Activated naive CD4-positive, alpha-beta T cell treated with anti-CD3 and anti-CD28 coated beads, Interleukin-2, amount 50 U/mL, for 16 hours (primary cell): ENCODE data around the gene SIK3.

Experiments
- DNase-seq: peaks from one replicate; pipeline ENCODE4 v3.0.0-alpha.2; 2020

SIK3 gene

DNA sequence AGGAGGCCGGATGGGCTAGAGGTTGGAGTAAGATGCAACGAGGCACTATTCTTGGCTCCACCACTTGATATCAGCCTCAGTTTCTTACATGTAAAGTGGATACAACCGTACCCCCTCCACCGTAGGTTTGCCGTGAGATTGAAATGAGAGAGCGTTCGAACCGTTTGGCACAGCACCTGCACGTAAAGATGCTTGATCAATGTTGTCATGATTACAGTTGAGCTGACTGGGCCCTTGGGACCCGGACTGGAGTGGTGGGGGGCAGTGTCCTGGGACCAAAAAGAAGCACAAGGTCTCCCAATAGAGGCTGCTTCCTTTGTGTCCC is 264.8 kb downstream of the SIK3 start:
- DNase-seq = no peak

DNA sequence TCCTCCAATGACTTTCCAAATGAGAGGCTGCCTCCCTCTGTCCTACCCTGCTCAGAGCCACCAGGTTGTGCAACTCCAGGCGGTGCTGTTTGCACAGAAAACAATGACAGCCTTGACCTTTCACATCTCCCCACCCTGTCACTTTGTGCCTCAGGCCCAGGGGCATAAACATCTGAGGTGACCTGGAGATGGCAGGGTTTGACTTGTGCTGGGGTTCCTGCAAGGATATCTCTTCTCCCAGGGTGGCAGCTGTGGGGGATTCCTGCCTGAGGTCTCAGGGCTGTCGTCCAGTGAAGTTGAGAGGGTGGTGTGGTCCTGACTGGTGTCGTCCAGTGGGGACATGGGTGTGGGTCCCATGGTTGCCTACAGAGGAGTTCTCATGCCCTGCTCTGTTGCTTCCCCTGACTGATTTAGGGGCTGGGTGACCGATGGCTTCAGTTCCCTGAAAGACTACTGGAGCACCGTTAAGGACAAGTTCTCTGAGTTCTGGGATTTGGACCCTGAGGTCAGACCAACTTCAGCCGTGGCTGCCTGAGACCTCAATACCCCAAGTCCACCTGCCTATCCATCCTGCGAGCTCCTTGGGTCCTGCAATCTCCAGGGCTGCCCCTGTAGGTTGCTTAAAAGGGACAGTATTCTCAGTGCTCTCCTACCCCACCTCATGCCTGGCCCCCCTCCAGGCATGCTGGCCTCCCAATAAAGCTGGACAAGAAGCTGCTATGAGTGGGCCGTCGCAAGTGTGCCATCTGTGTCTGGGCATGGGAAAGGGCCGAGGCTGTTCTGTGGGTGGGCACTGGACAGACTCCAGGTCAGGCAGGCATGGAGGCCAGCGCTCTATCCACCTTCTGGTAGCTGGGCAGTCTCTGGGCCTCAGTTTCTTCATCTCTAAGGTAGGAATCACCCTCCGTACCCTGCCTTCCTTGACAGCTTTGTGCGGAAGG is 265.6 kb downstream of the SIK3 start:
- DNase-seq = no peak

DNA sequence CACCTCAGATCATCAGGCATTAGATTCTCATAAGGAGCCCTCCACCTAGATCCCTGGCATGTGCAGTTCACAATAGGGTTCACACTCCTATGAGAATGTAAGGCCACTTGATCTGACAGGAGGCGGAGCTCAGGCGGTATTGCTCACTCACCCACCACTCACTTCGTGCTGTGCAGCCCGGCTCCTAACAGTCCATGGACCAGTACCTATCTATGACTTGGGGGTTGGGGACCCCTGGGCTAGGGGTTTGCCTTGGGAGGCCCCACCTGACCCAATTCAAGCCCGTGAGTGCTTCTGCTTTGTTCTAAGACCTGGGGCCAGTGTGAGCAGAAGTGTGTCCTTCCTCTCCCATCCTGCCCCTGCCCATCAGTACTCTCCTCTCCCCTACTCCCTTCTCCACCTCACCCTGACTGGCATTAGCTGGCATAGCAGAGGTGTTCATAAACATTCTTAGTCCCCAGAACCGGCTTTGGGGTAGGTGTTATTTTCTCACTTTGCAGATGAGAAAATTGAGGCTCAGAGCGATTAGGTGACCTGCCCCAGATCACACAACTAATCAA is 266.4 kb downstream of the SIK3 start:
- DNase-seq = no peak

DNA sequence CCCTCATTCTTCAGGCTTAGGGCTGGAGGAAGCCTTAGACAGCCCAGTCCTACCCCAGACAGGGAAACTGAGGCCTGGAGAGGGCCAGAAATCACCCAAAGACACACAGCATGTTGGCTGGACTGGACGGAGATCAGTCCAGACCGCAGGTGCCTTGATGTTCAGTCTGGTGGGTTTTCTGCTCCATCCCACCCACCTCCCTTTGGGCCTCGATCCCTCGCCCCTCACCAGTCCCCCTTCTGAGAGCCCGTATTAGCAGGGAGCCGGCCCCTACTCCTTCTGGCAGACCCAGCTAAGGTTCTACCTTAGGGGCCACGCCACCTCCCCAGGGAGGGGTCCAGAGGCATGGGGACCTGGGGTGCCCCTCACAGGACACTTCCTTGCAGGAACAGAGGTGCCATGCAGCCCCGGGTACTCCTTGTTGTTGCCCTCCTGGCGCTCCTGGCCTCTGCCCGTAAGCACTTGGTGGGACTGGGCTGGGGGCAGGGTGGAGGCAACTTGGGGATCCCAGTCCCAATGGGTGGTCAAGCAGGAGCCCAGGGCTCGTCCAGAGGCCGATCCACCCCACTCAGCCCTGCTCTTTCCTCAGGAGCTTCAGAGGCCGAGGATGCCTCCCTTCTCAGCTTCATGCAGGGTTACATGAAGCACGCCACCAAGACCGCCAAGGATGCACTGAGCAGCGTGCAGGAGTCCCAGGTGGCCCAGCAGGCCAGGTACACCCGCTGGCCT is 267.9 kb downstream of the SIK3 start:
- DNase-seq = no peak

DNA sequence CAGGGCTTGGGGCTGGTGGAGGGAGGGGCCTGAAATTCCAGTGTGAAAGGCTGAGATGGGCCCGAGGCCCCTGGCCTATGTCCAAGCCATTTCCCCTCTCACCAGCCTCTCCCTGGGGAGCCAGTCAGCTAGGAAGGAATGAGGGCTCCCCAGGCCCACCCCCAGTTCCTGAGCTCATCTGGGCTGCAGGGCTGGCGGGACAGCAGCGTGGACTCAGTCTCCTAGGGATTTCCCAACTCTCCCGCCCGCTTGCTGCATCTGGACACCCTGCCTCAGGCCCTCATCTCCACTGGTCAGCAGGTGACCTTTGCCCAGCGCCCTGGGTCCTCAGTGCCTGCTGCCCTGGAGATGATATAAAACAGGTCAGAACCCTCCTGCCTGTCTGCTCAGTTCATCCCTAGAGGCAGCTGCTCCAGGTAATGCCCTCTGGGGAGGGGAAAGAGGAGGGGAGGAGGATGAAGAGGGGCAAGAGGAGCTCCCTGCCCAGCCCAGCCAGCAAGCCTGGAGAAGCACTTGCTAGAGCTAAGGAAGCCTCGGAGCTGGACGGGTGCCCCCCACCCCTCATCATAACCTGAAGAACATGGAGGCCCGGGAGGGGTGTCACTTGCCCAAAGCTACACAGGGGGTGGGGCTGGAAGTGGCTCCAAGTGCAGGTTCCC is 268.6 kb downstream of the SIK3 start, which contains the start of gene APOC3:
TSS of gene APOC3 (plus strand) at position 383 of the 659 bp plus-strand sequence. CDS start 676 bp downstream, outside the sequence.
- no peak for DNase-seq

DNA sequence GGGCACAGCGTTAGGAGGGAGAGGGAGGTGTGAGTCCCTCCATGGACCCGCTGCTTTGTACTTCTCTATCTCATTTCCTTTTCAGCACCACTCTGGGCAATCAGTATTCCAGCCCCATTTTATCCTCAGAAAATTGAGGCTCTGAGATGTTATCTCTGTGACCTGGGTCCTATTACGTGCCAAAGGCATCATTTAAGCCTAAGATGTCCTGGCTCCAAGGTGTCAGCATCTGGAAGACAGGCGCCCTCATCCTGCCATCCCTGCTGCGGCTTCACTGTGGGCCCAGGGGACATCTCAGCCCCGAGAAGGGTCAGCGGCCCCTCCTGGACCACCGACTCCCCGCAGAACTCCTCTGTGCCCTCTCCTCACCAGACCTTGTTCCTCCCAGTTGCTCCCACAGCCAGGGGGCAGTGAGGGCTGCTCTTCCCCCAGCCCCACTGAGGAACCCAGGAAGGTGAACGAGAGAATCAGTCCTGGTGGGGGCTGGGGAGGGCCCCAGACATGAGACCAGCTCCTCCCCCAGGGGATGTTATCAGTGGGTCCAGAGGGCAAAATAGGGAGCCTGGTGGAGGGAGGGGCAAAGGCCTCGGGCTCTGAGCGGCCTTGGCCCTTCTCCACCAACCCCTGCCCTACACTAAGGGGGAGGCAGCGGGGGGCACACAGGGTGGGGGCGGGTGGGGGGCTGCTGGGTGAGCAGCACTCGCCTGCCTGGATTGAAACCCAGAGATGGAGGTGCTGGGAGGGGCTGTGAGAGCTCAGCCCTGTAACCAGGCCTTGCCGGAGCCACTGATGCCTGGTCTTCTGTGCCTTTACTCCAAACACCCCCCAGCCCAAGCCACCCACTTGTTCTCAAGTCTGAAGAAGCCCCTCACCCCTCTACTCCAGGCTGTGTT is 269.4 kb downstream of the SIK3 start:
- DNase-seq = no peak

DNA sequence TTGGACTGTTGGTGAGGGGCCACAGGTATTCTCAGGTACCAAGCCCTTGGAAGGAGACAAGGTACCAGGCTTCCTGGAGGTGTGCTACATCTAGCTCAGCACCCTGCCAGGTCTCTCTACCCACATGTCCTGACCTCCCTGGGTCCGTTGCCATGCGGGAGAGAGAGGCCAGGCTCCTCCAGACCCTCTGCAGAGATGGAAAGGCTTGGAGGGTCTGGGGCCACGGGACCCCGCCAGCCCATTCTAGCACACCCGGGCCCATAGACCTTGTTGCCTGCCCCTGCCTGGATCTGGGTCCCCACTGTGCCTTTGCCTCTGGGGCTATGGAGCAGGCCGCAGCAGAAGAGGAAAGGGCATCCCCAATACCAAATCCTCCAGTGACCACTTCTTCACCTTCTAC is 270.8 kb downstream of the SIK3 start:
- DNase-seq = no peak

DNA sequence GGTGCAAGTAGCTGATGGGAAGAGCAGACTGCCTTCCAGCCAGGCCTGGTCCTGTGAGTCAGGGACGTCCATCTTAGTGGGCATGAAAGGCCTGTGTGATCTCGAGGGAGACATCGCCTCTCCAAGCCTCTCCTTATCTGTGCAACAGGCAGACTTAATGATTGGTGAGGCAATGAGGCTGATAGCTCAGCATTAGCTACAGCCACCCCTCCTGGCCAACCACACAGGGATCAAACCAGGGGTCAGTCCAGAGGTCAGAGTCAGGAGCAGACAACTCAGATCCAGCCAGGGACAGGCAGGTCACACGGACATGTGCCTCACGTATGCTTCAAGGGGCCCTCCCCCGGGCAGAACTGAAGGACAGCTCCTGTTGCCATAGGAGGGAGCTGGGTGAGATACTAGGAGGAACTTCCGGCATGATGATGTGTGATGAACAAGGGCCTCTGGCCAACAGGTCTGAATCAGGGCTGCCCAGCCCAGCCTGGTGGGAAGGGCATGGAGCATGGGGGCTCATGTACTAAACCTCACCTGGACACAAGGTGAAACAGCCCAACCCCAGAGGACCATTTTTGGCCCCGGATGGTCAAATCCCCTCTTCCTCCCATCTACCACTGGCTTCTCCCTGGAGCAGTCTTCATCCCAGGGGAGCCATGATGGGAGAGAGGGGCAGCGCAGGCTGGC is 271.3 kb downstream of the SIK3 start:
- no peak for DNase-seq

DNA sequence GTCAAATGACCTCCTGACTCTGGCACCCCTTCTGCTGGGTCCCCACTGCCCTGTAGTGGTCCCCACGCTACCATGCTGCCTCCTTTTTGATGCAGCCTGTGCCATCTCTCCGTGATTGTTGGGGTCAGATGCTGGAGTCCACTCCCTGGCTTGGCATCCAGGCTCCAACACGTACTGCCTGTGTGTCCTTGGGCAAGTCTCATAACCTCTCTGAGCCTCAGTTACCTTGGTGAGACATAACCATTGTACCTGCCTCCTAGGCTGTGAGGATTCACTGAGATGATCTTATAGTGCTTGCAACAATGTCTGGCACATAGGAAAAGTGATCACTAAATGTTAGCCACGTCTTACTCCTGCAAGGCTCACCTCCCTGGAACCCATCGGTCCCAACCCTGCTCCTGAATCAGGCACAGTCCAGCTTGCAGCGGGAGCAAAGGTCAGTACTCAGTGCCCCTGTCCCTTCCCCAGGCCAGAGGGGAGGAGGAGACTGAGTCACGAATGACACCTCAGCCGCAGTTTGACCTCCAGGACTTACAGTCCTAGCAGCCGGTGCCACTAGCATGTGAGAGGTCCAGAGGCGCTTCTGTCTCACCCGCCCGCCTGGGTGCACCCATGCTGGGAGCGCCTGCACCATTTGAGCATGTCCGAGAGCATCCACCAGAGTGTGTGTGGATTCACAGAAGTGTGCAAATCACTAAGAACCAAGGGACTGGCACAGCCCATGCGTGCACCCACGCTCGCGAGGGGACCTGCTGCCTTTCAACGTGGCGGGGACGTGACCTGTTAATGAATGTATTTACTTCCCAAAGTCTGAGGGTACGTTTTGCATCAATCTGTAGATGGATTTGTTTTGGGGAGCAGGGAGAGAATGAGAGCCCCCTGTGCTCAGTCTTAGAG is 272.1 kb downstream of the SIK3 start:
- DNase-seq = no peak

DNA sequence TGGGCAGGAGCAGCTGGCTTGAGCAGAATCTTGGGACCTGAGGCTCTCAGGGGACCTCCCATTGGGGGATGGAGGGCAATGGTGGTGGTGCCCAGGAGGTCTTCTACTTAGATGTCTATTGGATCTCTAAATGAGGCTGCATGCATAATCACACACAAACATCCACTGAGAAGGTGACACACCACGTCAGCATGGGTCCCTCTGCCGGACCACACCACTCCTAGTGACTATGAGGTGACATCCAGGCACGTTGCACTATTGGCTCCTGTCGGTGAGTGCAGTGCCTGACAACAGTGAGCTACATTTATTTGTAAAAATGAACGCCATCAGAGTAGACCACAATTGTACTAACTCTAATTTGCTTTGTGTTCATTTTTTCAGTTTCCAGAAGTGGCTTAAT is 272.8 kb downstream of the SIK3 start:
- DNase-seq = no peak

DNA sequence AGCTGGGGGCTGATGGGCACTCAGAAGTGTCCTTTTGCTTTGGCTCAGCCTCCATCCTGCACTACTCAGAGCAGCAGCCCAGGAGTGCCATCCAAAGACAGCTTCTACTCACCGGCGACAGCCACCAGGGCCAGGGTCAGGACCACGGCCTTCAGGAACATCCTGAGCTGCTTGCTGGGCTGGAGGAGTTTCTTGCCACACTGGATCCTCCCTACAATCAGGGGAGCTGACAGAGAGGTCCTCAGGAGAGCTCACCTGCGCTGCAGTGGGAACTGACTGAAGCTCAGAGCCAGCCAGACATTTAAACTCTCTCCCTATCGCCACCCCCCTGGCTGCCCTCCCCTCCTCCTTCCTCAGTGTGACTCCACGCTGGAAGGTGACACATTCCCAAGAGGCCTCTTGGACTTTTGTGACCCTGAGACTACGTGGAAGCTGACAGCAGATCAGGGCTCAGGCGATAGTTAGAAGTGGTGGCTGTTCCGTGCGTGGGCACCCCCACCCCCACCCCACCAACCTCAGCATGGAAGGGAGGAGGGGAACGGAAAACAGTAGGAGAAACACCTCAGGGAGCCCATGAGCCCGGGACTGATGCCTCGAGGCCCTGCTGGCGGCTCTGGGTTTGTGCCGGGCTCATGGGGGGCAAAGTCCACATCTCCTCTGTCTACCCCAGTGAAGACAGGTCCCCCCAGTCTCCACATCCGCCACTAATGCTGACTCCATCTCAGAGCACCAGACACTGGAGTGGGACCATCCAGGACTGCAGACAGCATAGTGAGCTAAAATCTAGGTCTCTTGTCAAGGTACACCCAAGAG is 275.0 kb downstream of the SIK3 start, which contains the start of gene APOA4:
TSS of gene APOA4 (minus strand) at position 274 of the 813 bp plus-strand sequence. CDS start at position 161, 113 bp downstream.
- no peak for DNase-seq

DNA sequence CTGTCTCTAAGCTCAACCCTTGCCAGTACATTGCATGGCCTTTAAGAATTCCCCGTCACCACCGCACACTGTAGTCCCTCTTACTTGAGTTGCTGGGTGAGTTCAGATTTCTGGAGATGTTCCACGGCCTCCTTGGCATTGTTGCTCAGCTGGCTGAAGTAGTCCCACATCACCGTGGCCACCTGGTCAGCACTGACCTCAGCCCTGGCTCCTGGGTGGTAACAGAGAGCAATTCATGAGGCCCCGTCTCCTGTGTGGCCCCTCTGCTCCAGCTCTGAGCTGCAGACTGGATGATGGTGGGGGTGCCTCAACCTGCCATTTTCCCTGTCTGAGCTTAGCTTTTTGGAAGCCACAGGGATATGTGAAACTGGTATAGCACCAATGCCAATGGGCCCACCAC is 275.7 kb downstream of the SIK3 start:
- no peak for DNase-seq

DNA sequence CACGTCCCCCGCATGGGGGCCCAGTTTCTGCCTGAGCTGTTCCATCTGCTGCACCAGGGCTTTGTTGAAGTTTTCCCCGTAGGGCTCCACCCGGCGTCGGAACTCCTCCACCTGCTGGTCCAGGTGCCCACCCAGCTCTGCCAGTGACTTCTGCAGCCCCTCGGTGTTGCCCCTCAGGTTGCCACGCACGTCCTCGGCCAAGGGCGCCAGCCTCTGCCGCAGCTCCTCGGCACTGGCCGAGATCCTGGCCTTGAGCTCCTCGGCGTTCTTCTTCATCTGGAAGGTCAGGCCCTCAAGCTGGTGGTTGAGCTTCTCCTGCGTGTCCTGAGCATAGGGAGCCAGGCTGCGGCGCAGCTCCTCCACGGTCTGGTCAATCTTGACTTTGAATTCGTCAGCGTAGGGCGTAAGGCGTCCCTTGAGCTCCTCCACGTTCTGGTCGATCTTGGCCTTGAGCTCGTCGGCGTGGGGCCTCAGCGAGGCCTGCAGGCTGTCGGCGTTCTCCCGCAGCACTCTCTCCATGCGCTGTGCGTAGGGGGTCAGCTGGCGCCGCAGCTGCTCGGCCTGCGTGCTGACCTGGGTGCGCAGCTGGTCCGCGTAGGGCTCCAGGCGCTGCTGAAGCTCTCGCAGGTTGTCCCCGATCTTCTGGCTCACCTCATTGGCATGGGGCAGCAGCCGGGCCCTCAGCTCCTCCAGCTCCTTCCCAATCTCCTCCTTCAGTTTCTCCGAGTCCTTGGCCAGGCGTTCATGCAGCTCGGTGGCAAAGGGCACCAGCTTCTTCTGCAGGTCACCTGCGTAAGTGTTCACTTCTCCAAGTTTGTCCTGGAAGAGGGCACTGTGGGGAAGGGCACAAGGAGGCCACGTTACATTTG is 276.9 kb downstream of the SIK3 start:
- DNase-seq = no peak

DNA sequence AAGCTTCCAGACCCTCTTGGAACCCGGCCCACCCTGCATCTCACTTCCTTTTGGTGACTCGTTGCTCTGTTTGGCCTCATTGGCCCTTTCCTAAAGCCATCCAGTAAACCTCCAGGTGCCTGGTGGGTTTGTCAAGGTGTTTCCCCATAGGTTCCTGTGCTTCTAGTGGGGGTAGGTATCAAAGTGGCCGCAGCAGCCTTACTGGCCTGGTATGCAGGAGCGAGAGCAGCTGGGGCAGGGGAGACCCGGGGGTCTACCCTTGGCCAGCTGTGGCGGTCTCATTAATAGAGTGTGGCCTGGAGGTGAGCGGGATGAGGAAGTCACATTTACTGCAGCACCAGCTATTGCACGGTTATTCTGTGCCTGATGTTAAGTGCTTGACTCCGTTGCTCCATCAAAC is 279.2 kb downstream of the SIK3 start:
- DNase-seq = no peak

DNA sequence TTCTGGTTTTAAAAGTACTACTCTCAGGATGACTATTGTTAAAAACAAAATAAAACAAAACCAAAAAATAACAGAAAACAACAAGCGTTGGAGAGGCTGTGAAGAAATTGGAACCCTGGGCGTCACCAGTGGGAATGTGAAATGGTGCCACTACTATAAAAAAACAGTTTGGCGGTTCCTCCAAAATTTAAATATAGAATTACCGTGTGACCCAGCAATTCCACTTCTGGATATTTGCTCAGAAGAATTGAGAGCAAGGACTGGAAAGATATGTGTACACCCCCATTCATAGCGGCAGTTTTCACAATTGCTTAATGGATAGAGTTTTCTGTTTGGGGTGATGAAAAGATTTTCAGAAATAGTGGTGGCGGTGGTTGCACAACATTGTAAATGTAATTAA is 283.7 kb downstream of the SIK3 start:
- DNase-seq = no peak

DNA sequence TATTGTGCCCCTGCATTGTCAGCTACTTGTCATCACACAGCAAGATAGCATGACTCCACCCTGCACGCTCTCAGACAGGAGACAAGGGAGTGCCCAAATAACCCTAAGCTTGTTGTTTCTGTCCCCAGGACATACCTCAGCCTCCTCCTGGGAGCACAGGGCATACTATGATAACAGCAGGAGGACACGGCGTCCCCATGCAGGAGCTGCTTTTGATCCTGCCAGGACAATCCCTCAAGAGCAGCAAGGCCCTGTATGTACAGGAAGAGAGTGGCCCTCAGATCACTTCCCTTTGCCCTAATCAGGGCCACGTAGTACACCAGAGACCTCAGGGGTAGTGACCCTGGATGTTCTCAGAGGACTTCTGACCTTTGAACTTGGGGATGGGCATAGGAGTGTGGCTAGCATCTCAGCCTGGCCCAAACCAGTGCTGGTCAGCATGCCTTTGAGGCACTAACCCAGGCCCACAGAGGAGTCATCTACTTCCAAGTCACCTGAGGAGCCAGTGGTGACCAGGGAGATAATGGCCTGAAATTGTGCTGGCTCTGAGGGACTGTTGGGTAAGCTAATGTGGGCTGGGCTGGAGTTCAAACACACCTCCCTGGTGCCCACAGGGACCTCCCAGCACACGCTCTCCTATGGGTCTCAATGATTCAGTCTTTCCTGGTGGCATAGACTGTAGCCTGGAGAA is 284.3 kb downstream of the SIK3 start:
- no peak for DNase-seq

DNA sequence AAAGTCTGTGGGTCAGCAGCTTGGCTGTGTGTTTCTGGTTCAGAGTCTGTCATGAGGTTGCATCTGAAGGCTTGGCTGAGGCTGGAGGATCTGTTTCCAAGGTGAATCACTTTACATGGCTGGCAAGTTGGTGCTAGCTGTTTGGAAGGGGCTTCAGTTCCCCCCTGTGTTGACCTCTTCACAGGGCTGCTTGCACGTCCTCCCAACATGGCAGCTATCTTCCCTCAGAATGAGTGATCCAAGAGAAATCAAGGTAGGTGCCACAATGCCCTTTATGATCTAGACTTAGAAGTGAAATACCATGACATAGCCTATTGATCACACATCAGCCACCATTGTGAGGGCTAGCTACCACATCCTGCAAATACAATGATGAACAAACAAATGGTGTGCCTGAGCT is 285.1 kb downstream of the SIK3 start:
- no peak for DNase-seq

DNA sequence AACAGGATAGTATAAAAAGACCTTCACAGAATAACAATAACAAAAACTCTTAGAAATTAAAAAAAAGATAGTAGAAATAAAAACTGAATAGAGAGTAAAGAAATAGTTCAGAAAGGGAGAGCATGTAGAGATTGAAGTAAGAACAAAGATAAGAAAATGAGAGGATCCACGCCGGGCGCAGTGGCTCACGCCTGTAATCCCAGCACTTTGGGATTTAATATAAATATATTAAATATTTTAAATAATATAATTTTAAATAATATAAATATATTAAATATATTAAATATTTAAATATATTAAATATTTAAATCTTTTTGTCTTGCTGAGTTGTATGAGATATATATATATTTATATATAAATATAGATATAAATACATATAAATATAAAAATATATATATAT is 286.1 kb downstream of the SIK3 start:
- DNase-seq = no peak
